Neutrophil (primary cell): Measurements from ENCODE around the gene FEZF2.

Experiments used
- H3K27ac ChIP-seq: fragments of 200-600 bp; sonication (generic); 2 replicates; pipeline ENCODE4 v1.5.1; 2016; ENCODE audit warnings: mild to moderate bottlenecking, moderate library complexity
- H3K27me3 ChIP-seq: fragments of 200-600 bp; sonication (generic); 2 replicates; pipeline ENCODE4 v1.6.0; 2016; ENCODE audit warnings: mild to moderate bottlenecking
- H3K36me3 ChIP-seq: fragments of 200-600 bp; sonication (generic); 2 replicates; pipeline ENCODE4 v1.5.1; 2017
- H3K4me1 ChIP-seq, 2 experiments: fragments of 200-600 bp in 1 of 2; sonication (generic) in 1 of 2; 1 replicate in 1 of 2; 2 replicates in 1 of 2; pipeline versions ENCODE4 v1.5.1 to v1.6.1; 2013 to 2016; ENCODE audit warnings: low read depth in 1 of 2, low read length in 1 of 2, mild to moderate bottlenecking in 1 of 2, moderate library complexity in 1 of 2; ENCODE audit not compliant: control insufficient read depth in 1 of 2, insufficient read depth in 1 of 2
- H3K4me3 ChIP-seq, 2 experiments: fragments of 200-600 bp in 1 of 2; sonication (generic) in 1 of 2; 1 replicate in 1 of 2; 2 replicates in 1 of 2; pipeline ENCODE4 v1.5.1; 2013 to 2016; ENCODE audit warnings: low read depth in 1 of 2, low read length in 1 of 2, mild to moderate bottlenecking in 1 of 2, moderate library complexity in 1 of 2
- H3K9me3 ChIP-seq: fragments of 200-600 bp; sonication (generic); 2 replicates; pipeline ENCODE4 v1.5.1; 2016
- TF ChIP-seq, protein P1 (sequence below): fragments of 200-600 bp; sonication (generic); IDR thresholded peaks from 2 replicates; pipeline ENCODE4 v1.5.1; 2016; ENCODE audit warnings: antibody characterized with exemption

The FEZF2 gene

DNA sequence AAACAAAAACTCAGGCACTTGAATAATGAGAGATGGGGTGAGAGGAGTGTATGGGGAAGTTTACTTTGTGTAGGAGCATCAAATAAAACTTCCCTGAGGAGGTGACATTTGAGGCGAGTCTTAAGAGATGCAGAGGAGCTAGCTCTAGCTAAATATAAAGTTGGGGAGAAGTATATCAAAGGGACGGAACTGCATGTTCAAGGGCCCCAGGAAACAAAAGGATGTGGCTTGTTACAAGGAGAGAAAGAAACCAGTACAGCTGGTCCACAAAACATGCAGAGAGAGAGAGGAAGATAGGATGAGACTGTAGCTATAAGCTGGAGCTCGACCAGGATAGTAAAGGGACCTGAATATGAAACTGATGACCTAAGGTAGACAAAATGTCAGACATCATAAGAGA is 17.6 kb downstream of the FEZF2 start:
- H3K36me3 ChIP-seq = no peaks in the 10 kb centered on the region
- no peak overlapping the region for H3K27ac ChIP-seq
- H3K27me3 ChIP-seq = peaks cover 5% of the 10 kb centered on the region
- no peaks in the 10 kb centered on the region for H3K4me1 ChIP-seq
- TF ChIP-seq, protein P1, sequence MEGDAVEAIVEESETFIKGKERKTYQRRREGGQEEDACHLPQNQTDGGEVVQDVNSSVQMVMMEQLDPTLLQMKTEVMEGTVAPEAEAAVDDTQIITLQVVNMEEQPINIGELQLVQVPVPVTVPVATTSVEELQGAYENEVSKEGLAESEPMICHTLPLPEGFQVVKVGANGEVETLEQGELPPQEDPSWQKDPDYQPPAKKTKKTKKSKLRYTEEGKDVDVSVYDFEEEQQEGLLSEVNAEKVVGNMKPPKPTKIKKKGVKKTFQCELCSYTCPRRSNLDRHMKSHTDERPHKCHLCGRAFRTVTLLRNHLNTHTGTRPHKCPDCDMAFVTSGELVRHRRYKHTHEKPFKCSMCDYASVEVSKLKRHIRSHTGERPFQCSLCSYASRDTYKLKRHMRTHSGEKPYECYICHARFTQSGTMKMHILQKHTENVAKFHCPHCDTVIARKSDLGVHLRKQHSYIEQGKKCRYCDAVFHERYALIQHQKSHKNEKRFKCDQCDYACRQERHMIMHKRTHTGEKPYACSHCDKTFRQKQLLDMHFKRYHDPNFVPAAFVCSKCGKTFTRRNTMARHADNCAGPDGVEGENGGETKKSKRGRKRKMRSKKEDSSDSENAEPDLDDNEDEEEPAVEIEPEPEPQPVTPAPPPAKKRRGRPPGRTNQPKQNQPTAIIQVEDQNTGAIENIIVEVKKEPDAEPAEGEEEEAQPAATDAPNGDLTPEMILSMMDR = no peak
- no peaks in the 10 kb centered on the region for H3K9me3 ChIP-seq
- no peak overlapping the region for H3K4me3 ChIP-seq

DNA sequence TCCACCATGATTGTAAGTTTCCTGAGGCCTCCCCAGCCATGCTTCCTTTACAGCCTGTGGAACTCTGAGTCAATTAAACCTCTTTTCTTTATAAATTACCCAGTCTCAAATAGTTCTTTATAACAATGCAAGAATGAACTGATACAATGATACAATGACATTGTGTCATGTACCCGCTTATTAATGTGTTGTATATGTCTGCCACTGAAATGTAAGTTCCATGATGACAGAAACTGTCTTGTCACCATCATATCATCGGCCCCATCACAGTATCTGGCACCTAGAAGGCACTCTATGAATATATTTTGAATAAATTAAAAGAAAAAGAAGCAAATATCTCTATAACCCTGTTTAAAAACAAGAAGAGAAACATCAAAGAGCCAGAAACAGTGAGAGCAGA is 29.6 kb downstream of the FEZF2 start:
- H3K4me3 ChIP-seq = no peak overlapping the region
- H3K9me3 ChIP-seq = no peaks in the 10 kb centered on the region
- H3K27ac ChIP-seq = no peak overlapping the region
- no peaks in the 10 kb centered on the region for H3K27me3 ChIP-seq
- H3K4me1 ChIP-seq = no peaks in the 10 kb centered on the region
- no peaks in the 10 kb centered on the region for H3K36me3 ChIP-seq
- TF ChIP-seq, protein P1 = no peak

DNA sequence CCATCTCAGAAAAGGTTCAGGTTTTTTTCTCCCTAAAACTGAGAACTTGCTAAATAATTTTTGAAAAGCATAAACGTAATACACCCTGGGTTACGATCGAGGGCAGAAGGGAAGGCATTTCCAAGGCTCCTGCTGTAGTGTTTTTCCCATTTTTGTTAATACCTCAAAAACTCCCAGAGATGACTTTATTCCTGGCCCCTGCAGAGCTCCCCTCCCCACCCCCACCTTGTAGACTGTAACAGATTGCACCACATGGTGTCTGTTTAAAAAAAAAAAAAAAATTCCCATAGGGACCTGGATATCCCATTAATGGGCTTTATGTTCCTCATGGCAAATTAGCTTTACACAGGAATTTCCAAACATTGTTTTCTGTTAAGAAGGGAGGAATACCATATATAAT is 38.2 kb downstream of the FEZF2 start:
- H3K9me3 ChIP-seq = no peaks in the 10 kb centered on the region

DNA sequence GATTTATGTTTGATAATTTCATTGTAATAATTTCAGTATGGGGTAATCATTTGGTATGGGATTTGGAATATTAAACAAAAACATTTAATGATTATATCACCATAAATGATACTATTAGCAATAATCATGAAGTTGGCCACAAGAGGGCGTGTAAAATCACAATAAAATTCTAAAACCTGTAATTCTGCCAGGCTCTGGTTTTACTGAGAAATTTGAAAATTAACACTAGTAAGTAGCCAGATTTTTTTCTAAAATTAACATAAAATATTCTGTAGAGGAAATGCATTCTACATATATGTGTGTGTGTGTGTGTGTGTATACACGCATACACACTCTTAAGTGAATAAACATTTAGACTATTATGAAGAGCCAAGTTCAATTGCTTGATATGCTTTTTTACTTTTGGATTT is 40.5 kb downstream of the FEZF2 start:
- H3K27ac ChIP-seq = no peak overlapping the region
- H3K27me3 ChIP-seq = no peaks in the 10 kb centered on the region
- H3K36me3 ChIP-seq = no peaks in the 10 kb centered on the region
- H3K4me3 ChIP-seq = no peak overlapping the region
- H3K4me1 ChIP-seq = no peaks in the 10 kb centered on the region
- TF ChIP-seq, protein P1 = no peak
- no peaks in the 10 kb centered on the region for H3K9me3 ChIP-seq

More for the DNA sequence above, 38.2 kb downstream of the FEZF2 start:
- no peaks in the 10 kb centered on the region for H3K36me3 ChIP-seq
- no peaks in the 10 kb centered on the region for H3K4me1 ChIP-seq
- no peaks in the 10 kb centered on the region for H3K27me3 ChIP-seq
- TF ChIP-seq, protein P1 = no peak
- no peak overlapping the region for H3K27ac ChIP-seq
- no peak overlapping the region for H3K4me3 ChIP-seq

DNA sequence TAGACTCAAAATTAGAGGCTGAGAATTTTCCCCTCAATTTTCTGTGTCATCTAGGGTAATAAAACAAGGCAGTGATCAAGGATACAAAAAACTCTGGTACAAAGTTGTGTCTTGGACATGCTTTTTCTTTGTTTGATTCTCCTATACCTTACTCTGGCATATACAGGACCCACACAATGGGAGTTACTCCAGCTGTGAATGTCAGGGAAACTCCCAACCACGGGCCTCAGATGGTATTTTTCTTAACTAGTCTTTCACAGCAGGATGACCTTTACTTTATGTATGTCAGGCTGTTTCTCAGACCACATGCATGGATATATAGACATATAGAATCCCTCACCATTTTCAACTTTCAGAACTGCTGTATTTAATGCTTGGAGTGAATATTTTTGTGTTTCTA is 41.3 kb downstream of the FEZF2 start:
- no peak overlapping the region for H3K4me3 ChIP-seq
- no peaks in the 10 kb centered on the region for H3K4me1 ChIP-seq
- TF ChIP-seq, protein P1 = no peak
- H3K27ac ChIP-seq = no peak overlapping the region
- H3K27me3 ChIP-seq = no peaks in the 10 kb centered on the region
- no peaks in the 10 kb centered on the region for H3K9me3 ChIP-seq
- no peaks in the 10 kb centered on the region for H3K36me3 ChIP-seq

DNA sequence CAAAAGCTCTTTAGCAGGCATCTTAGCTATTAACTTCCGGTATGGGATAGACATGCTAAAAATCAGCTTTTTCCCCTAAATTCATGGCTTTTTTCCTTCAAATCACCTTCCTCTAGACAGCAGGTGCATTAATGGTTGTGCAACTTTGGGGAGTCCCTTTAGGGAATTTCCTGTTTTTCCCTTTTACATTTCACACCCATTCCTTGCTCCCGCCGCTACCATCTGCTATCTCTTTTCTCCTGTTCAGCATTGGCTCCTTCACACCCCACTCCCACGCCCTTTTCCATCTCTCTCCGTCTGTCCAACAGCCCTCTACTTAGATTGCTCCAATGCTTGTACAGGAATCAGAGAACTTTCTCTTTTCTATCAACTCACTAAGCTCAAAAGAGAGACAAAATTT is 43.4 kb downstream of the FEZF2 start:
- H3K27ac ChIP-seq = no peak overlapping the region
- no peak overlapping the region for H3K4me3 ChIP-seq
- TF ChIP-seq, protein P1 = no peak

More for the DNA sequence above, 43.4 kb downstream of the FEZF2 start:
- no peaks in the 10 kb centered on the region for H3K27me3 ChIP-seq
- H3K9me3 ChIP-seq = no peaks in the 10 kb centered on the region
- no peaks in the 10 kb centered on the region for H3K36me3 ChIP-seq
- H3K4me1 ChIP-seq = no peaks in the 10 kb centered on the region
